HS-5 (cell line): ENCODE results near the gene S100A5.

Experiments
- DNase-seq: peaks from one replicate; pipeline ENCODE4 v3.0.0-alpha.2; 2012; ENCODE audit warnings: low read depth

The S100A5 gene

GRCh38 chr1:153507926-153508583, 32.7 kb downstream of the S100A5 start:
- DNase-seq, result no peak

- peak; percentile 80 for DNase-seq
Measured at GRCh38 chr1:153506831-153507413, 33.8 kb downstream of the S100A5 start.

GRCh38 chr1:153506386-153506785, 34.3 kb downstream of the S100A5 start:
- DNase-seq, result no peak

GRCh38 chr1:153505576-153505975, 35.2 kb downstream of the S100A5 start:
- DNase-seq, result no peak

GRCh38 chr1:153503766-153504165, 37.0 kb downstream of the S100A5 start:
- DNase-seq, result no peak

GRCh38 chr1:153498746-153499145, 42.0 kb downstream of the S100A5 start:
- DNase-seq, result no peak

- no peak for DNase-seq
Measured at GRCh38 chr1:153495536-153495935, 45.2 kb downstream of the S100A5 start.

- DNase-seq, result no peak
Measured at GRCh38 chr1:153494976-153495535, 45.7 kb downstream of the S100A5 start.

- DNase-seq, result no peak
Measured at GRCh38 chr1:153493343-153493960, 47.3 kb downstream of the S100A5 start.

GRCh38 chr1:153490272-153491051, 50.3 kb downstream of the S100A5 start:
- DNase-seq, result peak; percentile 97

GRCh38 chr1:153488731-153489130, 52.0 kb downstream of the S100A5 start:
- DNase-seq, result peak; percentile 68

- DNase-seq, result no peak
Measured at GRCh38 chr1:153487707-153488106, 53.0 kb downstream of the S100A5 start.
